Activated naive CD4-positive, alpha-beta T cell (primary cell): ENCODE measurements around the gene NDUFS2.

Source experiments
- DNase-seq, 4 experiments: peaks; one replicate each; lab custom pipeline; 2025; lab: John Stamatoyannopoulos, UW

The NDUFS2 gene

DNA sequence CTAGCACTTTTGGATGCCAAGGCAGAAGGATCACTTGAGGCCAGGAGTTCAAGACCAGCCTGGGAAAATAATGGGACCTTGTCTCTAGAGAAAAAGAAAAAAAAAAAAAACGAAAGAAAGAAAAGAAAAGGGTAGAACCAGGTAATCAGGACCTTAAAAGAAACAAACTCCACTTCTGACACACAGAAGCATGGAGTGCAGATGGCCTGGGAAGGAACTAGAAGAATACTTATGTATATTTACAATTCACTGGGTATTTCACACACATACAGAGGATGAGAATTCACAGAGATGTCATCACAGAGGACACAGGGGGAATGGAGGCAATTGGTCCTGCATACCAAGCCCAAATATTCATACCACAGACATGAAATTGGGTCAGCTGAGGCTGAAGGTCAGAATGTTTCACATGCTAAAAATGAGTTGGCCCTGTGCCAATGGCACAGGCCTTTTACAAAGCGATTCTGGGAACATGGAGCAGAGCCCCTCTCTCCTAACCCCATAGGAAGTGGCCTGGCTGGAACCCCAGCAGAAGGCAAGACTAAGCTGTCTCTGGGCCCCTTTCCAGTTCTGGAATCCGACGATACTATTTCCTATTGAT, 29.3 kb upstream of the NDUFS2 start:
- no peak for DNase-seq

DNA sequence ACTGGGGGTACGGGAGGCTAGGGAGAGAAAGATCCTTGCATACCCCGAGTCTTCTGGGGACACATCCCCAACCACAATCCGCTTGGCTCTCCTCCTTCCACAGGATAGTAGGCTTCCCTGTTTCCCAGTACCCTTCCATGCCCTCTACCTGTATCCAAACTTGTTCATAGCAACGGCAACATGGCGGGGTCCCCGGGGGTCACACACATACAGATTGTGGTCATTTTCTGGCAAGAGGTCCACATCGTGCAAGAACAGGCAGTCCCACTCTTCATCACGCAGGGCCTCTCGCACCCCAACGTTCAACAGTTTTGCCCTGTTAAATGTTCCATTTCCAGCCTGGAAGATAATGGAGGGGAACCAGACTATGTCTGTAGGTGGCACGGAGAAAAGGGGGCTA, 28.5 kb upstream of the NDUFS2 start:
- no peak for DNase-seq

DNA sequence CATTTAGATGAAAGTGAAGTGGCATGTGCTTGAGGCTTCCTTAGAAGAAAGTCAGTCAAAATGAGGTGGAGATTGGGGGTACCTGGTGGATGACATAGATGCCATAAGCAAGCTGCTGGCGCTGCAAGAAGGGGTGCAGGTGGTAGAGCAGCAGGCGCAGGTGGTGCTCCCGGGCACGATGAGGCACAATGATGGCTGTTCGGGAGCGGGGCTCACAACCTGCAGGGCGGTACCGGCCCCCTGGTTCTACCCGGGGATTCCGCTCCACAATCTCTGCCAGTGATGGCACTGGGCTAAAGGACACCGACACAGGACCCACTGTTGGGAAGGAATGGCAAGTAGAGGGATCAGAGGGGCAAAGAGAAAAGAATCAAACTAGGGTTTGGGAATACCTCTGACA, 27.3 kb upstream of the NDUFS2 start:
- no peak for DNase-seq

DNA sequence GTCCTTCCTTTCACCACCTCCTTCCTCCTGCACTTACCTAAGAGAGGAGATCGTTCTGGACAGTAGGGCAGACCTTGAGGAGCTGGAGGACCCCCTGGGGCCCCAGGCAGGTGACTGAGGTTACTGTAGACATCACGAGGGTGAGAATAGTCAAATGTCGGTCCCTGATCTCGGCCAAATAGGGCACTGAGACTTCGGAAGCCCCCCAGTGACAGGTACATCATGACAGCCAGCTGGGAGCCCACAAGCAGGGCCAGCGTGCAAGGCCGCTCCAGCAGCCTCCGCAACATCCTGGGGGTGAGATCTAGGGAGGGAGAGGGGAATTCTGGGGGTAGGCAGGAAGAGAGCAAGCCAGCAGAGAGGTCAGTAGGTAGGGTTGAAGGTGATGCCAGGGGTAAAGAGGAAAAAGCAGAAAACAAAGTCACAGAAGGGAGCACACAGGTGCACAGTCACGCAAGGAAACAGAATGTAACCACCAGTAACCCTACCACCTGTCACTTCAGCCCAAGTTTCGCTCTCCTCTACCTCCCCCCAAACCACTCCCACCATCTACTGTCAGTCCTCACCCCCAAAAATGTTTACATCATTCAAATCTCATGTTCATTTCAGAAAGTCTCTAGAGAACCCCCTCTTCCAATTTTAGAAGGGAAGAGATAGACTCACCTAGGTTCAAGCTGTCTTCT, 26.3 kb upstream of the NDUFS2 start:
- no peak for DNase-seq

DNA sequence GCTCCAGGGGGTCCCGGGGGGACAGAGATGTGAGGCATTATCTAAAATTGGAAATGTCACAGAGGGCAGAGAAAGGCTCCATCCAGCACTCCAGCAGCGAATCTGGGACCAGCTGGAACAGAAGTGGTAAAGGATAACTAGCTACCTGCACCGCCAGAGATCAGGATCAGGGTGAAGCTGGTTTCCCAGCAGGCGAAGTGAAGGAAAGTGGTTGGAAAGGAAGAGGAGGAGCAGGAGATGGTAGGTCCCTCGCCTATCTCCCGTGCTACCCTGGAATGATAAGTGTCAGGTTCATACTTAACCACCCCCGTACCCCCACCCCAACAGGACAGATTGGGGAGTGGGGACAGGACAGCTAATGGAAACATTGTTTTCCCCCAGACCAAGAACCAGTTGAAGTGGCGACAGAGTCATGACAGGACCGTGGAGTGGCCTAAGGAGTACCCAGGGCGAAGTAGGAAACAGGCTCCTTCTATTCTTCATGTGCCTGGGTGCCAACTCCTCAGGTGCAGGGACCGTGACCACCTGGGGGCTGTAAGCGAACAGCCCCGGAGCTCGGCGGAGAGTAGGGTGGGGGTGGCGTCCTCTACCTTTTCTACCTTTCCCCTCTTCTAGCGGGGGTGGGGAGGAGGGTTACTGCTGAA, 25.6 kb upstream of the NDUFS2 start:
- DNase-seq = no peak

DNA sequence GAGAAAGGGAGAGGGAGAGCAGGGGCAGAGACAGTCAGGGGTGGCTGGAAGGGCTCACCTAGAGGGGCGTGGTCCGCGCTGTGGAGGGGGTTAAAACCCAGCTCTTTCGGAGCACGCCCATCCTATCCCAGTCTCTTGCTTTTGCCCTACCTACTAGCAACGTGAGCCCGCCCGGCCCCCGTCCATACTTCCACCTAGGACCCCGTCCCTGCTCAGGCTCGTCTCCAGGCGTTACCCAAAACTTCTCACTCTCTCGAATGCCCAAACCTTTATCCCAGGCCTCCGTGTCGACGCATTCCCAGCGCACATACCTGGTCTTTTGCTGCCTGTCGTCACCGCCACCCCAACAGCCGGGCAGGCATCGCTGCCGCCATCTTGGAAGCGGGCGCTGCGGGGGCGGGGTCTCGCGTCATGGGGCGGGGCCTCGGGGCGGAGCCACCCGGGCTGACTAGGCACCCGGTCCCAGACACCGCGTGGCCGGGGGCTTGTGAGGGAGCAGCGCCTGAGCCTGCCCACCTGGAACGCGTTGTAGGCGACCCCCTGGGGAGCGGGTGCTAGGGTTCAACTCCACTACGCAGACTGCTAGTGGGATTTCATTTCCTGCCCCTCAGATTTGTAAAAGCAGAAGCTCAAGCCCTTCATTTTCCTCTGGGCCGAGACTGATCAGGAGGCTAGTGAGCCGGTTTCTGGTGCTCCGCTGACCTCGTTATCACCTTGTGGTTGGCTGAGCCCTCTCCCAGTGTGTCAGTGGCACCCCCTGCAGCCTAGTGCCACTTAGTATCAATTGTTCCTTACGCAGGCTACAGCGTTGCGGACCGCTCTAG, 24.8 kb upstream of the NDUFS2 start, which contains the start of gene B4GALT3:
Gene B4GALT3 (minus strand): TSS at position 396 of the 824 bp plus-strand sequence. CDS start 1,447 bp downstream, outside the sequence.
- DNase-seq = peak; percentile 91 to 98 (median 95)

DNA sequence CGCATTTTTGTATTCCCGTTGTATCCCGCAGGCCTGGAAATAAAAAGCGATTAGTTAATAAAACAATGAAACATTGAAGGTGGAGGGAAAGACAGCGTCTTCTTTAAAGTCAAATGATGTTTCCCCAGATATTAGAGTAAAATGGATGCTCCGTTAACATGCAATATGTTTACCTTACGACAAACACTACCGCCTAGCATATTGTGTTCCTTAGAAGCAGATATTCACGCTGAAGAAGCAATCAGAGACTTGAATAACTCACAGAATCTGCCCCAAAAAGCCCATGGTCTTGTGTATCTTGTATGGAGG, 24.3 kb upstream of the NDUFS2 start:
- DNase-seq = no peak

DNA sequence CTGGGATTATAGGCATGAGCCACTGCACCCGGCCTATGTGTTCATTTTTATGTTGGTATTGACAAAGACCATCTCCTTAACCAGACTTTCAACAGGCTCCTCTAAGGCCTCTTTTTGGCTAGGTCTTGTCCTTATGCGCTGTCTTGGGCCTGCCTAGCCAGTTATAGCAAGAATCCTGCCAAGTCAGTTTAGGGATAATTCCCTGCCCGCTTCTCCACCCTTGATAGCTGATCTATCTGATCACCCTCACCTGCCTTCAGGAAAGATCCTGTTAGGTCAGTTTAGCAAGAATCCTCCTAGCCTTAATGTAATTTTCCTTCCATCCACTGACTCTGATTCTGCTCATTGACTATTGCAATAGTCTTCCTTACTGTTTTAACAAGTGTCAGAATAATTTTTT, 22.5 kb upstream of the NDUFS2 start:
- no peak for DNase-seq

DNA sequence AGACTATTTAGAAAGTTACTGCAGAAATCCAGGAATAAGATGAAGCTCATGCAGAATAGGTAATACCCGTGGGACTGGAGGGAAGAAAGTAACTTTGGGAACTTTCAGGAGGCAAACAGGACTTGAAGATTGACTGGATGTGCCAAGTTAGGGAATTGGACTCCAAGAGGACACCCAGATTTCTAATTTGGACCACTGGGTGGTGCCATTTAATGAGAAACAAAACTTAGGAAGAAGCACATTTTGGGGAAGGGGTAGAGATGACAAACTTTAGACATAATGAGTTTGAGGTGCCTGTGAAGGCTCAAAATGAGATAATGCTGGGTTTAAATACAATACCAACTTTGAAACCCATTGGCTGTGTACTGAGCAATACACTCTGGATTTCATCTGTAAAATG, 21.5 kb upstream of the NDUFS2 start:
- DNase-seq = no peak

DNA sequence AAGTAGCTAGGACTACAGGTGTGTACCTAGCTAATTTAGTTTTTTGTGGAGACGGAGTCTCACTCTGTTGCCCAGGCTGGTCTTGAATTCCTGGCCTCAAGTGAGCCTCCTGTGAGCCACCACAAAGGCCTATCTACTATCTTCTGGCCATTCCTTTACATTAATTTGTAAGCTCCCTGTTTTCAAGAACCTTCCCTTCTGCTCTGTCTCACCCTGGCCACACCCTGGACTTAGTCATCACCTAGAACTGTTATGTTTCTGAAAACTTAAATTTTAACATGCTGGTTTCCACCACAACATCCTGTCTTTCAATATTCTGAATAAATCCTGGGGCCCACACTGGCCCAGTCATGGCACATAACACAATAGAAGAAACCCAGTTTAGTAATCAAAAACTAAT, 20.0 kb upstream of the NDUFS2 start:
- DNase-seq = peak in 1 of 4 experiments; percentile 29

DNA sequence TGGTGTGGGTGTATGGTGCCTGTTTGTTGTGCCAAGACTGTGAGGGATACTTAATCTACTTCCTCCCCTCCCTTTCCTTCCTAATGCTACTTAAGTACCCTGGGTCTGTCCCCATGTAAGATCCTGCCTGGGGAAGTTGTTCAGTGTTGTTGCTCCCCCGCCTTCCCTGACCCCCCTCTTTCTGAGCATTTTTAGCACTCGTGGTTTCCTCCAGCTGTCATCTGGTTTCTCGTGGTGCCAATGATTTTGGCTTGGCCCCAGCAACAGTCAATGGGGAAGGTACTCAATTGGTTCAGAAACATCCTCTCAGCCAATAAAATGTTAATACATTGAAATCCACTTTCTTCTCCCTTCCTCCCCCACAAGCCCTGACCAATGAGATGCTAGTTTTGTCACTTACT, 16.9 kb upstream of the NDUFS2 start:
- peak in 2 of 4 experiments; percentile 58 to 60 for DNase-seq

DNA sequence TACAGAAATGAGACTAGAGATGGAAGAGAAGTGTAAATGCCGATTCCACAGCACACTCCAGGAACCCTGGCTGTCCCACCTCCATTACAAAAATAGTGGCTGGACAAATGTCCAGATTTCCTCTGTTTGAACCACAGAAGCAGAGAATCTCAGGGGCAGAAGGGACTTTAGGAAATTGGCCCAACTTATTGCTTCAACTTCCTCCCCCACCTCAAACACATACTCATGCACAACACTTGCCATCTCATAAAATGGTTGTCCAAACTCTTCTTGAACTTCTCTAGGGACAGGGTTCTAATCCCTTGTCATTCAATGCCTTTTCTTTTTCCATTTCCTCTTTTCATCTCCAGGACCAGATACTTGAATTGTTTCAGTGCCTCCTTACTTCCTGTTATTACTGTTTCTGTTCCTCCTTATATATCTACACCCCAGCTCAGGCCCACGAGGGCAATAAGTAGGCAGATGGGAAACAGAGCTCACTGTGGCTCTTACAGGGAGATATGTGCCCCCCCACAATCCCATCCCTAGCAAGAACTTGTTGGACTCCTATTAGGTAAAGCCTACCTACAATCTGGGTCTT, 16.3 kb upstream of the NDUFS2 start:
- no peak for DNase-seq

DNA sequence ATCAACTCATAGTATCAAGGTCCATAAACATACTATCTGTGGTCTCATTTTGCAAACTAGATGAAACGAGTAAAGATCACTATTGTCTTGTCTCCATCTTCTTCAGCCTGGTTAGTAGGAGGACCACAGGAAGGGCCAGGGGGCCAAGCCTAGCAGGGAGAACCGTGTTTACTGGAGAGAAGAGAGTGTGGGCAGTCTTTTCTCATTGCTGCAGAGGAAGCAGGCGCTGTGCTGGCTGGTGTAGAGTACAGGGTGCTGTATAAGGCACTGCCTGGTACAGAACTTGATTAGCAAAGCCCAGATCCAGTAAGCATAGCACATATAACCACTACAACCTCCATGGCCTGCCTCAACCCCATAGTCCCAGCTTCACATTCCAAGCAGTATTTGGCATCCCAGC, 14.9 kb upstream of the NDUFS2 start:
- no peak for DNase-seq

DNA sequence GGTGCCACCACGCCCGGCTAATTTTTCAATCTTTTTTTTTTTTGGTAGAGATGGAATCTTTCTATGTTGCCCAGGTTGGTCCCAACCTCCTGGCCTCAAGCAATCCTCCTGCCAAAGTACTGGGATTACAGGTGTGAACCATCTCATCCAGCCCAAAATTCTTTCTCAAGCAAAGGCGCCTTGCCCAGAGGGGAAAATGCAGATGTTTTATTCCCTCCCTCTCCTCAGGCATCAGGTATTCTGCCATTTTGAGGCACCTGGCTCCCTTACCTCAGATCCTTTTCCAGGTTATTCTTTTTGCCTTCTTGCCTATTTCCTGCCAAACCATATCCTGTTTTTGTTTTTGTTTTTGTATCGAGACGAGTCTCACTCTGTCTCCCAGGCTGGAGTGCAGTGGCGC, 13.8 kb upstream of the NDUFS2 start:
- DNase-seq = no peak

DNA sequence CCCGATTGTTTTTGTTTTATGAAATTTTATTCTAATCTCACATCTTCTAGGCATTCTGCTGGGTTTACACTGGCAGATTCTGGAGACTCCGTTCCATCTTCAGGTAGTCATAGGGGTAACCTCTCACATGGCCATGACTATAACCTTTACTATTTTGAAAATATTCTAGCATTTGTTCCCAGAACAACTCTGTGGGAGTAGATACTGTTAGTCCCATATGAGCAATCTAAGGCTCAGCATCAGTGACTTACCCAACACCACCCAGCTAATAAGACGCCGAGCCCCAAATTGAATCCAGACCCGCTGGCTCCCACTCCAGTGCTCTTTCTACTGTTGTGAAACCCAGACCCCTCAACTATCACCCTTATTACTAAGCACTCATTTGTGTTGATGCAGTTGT, 13.1 kb upstream of the NDUFS2 start:
- no peak for DNase-seq

DNA sequence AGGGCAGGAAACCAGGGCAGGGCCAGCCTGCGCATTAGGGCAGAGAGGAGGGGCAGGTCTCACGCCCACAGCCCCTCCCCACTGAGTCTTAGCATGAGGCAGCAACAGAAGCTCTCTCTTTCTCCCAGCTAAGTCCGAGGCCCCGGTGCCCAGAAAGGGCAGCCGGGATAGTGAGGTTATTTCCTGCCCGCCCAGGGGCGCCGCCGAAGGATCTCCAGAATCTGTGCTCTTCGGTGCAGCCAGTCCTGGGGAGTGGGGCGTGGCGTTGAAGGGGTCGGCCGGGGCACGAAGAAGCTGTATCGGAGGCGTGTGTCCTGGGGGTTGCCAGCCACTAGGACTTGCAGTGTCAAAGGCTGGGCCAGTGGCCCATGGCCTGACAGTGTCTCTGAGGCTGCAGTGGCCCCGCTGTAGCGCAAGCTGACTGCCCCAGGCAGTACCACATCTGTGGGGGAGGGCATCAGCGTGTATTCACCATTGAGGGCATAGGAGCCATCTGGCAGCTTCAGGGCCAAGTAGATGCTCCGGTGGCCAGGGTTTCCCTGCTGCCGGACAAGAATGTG, 11.1 kb upstream of the NDUFS2 start:
- no peak for DNase-seq

DNA sequence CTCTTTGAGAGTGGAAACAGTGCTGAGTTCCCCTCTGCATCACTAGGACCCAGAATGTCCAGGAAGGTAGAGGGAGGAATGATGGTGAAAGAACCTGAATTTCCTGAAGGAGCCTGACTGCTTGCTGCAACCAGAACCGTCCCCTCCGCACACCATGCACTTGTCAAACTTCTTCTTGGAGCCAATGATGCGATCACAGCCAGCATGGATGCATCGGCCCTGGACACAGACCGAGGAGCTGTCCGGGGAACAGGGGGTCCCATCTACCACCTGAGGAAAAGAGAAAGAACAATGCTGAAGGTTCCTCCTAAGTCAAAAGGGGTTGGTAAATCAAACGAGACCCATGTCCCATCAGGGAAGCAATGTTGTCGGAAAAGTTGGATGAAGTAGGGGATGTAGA, 10.2 kb upstream of the NDUFS2 start:
- DNase-seq = no peak

DNA sequence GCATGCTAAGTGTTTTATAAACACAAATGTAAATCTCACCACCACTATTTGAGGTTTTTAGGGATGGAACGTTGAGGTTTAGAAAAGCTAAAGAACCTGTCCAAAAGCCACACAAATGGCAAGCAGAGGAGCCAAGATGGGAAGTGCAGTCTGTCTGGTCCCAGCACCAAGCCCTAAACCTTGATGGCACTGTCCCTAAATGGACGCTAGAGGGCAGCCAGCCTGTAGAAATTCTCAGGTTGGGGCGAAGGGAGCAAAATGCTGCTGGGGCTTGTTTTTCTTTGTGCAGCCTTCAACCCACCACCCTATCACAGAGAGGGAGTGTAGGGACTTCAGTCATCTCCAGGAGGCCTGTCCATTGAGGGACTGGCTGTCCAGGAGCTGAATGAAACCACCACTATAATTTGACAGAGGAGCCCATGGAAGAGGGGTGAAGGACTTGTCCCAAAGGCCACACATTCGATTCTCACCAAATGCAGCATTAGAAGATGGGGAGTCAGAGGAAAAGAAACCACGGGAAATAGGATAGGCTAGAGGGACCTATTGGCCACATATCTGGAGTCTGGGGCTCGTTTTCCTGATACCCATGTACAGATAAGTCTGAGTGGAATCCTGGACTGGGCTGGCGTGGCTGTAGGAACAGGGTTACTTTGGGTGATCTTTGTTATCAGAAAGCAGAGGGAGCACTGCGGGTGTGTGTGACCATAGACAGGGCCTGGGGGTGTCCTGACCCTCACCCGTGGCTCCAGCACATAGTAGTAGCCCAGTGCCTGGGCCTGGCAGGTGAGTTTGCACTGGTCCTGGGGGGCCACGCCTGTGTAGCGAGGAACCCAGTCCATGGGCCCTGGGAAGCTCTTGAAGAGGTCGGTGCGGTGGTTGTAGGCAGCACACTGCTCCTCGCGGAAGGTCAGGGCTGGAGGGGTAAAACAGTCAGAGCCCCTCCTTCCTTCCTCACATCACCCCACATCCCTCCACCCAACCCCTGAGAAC, 9.4 kb upstream of the NDUFS2 start:
- peak in 2 of 4 experiments; percentile 43 to 47 for DNase-seq

DNA sequence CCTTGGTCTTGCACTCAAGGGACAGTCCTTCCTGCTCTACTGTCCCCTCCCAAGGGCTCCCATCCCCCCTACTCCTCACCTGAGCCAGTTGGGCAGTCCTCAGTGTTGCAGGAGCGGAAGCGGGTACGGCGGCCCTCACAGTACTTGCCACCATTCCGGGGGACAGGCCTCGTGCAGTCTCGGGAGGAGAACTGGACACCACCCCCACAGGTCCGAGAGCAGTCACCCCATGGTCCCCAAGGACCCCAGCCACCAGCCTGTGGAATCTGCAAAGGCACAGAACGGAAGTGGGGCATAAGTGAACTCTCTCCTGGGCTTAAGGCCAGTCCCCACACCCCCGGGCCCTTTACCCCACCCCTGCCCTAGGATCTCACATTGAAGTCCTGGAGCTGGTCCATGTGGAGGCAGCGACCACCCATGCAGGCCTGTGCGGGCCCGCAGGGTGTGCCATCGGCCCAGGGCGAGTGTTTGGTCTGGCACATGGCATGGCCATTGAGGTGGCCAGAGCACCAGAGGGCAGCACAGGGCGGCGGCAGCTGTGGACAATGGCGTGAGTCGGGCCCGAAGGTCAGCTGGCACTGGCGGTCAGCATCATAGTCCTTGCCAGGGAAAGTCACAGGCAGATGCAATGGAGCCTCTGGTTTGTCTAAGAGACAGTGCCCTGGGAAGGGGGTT, 8.5 kb upstream of the NDUFS2 start:
- no peak for DNase-seq

DNA sequence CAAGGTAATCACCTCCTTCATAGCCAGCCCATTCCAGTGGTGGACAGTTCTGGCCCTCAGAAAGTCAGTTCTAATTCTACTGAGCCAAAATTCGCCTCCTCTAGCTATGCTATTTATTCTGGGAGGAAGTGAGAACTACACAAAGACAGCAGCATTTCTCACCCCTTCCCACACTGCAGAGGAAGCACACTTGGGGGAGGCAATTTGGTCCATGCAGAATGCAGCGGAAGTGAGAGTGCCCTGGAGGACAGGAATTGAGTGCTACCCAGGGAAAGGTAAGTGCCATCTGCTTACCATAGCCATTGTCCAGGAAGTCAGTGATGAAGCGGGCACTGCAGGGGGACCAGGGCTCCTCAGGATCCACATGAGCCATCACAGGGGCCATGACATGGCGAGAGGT, 7.0 kb upstream of the NDUFS2 start:
- no peak for DNase-seq
